ENCODE measurements around the gene EDDM3A.

DNA sequence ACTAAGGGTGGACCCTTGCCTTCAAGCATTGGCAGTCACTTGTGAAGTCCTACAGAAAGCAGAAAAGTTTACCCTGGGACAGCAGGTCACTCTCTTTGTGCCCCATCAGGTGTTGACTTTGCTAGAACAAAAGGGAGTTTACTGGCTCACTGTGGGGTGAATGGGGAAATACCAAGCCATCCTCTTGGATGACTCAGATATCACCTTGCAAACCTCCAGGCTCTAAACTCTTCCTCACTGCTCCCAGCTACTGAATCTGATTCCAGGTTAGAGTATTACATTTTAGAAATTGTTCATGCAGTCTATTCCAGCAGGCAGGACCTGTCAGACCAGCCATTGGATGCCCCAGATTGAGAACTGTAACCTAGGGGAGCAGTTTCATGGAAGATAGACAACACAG is 15.3 kb downstream of the EDDM3A start:
- TF ChIP-seq, protein P1, sequence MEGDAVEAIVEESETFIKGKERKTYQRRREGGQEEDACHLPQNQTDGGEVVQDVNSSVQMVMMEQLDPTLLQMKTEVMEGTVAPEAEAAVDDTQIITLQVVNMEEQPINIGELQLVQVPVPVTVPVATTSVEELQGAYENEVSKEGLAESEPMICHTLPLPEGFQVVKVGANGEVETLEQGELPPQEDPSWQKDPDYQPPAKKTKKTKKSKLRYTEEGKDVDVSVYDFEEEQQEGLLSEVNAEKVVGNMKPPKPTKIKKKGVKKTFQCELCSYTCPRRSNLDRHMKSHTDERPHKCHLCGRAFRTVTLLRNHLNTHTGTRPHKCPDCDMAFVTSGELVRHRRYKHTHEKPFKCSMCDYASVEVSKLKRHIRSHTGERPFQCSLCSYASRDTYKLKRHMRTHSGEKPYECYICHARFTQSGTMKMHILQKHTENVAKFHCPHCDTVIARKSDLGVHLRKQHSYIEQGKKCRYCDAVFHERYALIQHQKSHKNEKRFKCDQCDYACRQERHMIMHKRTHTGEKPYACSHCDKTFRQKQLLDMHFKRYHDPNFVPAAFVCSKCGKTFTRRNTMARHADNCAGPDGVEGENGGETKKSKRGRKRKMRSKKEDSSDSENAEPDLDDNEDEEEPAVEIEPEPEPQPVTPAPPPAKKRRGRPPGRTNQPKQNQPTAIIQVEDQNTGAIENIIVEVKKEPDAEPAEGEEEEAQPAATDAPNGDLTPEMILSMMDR (IDR thresholded peaks at IDR 0.05) = no peak
- TF ChIP-seq POLR2A (IDR thresholded peaks at IDR 0.05) = no peak
